SK-N-MC (cell line): ENCODE results near the gene PARD3B.

Experiments
- DNase-seq: peaks from one replicate; pipeline ENCODE4 v3.0.0-alpha.2; 2011; ENCODE audit warnings: low read depth, low spot score
- H3K27ac ChIP-seq: fragments of 200-600 bp; sonication (generic); 2 replicates; pipeline ENCODE4 v1.5.1; 2016; ENCODE audit warnings: mixed run types
- H3K36me3 ChIP-seq: fragments of 200-600 bp; sonication (generic); 2 replicates; pipeline ENCODE4 v1.6.1; 2017; ENCODE audit warnings: antibody characterized with exemption, low read length, mixed read lengths; ENCODE audit not compliant: insufficient read depth
- H3K4me3 ChIP-seq: fragments of 200-600 bp; sonication (generic); 2 replicates; pipeline ENCODE4 v1.5.1; 2016
- H3K9ac ChIP-seq: fragments of 200-600 bp; sonication (generic); 2 replicates; pipeline ENCODE4 v1.8.0; 2017; ENCODE audit warnings: mixed run types, mixed read lengths; ENCODE audit not compliant: insufficient read length
- H3K9me3 ChIP-seq: fragments of 200-600 bp; sonication (generic); 2 replicates; pipeline ENCODE4 v1.6.1; 2017; ENCODE audit warnings: low read depth, mild to moderate bottlenecking, antibody characterized with exemption, low read length, moderate library complexity, mixed read lengths
- EZH2 ChIP-seq: fragments of 200-600 bp; sonication (generic); IDR thresholded peaks from one replicate; pipeline ENCODE4 v1.6.1; 2017; ENCODE audit warnings: antibody characterized with exemption
- FOXP2 ChIP-seq: optimal IDR thresholded peaks from 2 replicates; pipeline ENCODE3; 2011; ENCODE audit warnings: mild to moderate bottlenecking, moderate library complexity; ENCODE audit not compliant: insufficient read depth; ENCODE audit errors: extremely low read length, control extremely low read depth
- POLR2AphosphoS5 ChIP-seq: IDR thresholded peaks from 2 replicates; pipeline ENCODE4 v1.6.1; 2012; ENCODE audit warnings: mild to moderate bottlenecking, low read depth, low read length, borderline replicate concordance

The PARD3B gene

DNA sequence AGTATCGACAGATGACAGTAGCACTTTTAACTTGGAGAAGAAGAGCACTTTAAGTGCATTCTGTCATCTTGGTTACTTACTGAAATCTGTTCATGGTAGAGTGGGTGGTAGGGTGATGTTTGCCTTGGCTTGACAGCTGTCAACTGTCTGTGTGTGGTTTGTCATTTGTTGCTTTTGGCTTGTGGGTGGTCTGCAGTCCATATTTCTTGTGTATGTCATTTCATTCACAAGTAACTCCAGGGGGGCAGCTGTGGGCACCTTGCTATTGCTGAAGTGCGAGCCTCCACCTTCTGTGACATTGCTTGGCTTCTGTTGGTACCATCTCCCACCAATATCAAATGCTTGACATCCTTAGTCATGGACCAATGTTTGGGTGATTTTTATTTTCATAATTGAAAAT is 825.5 kb downstream of the PARD3B start:
- TF ChIP-seq FOXP2 (no peak), POLR2AphosphoS5 (no peak), EZH2 (no peak)
- Histone ChIP-seq H3K9me3 (no peaks in the 10 kb centered on the region), H3K27ac (no peak overlapping the region), H3K9ac (no peak overlapping the region), H3K36me3 (no peaks in the 10 kb centered on the region), H3K4me3 (no peak overlapping the region)
- no peak for DNase-seq

DNA sequence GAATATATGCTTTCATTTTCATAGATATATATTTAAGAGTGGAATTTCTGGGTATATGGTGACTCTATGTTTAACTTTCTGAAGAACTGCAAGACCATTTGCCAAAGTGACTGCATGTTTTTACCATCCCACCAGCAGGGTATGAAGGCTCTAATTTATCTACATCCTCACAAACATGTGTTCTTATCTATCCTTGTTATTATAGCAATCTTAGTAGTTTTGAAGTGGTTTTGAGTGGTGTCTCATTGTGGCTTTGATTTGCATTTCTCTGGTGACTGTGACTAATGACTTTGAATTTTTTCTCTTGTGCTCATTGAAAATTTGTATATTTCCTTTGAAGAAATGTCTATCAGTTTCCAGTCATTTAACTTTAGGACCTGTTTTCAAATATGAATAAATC is 826.9 kb downstream of the PARD3B start:
- Histone ChIP-seq H3K4me3 (no peak overlapping the region), H3K9me3 (no peaks in the 10 kb centered on the region), H3K36me3 (no peaks in the 10 kb centered on the region), H3K27ac (no peak overlapping the region), H3K9ac (no peak overlapping the region)
- no peak for DNase-seq
- TF ChIP-seq POLR2AphosphoS5 = no peak
- no peak for TF ChIP-seq EZH2
- TF ChIP-seq FOXP2 = no peak

GRCh38 chr2:205375461-205376448 is 830.5 kb downstream of the PARD3B start:
- H3K9ac ChIP-seq = no peak overlapping the region
- no peak overlapping the region for H3K27ac ChIP-seq

DNA sequence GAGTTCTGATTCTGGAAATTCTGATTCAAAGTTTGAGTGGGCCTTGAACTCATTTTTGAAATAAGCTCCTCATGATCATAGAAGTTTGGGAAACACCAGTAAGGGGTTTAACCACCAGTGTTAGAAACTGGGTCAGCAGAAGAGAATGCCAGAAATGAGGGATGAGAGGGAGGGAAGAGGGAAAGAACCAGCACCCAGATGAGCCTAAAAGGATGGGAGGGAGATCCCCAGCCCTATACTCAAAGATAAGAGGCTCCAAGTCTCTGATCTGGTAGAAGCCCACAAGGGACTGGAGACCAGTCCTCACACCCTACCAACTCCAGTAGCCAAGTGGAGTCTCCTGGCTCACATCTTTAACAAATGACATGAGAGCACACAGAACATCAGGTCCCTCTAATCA is 832.0 kb downstream of the PARD3B start:
- Histone ChIP-seq H3K9me3 (no peaks in the 10 kb centered on the region; the same call in 1 of the 2 replicates), H3K9ac (no peak overlapping the region), H3K27ac (no peak overlapping the region), H3K36me3 (no peaks in the 10 kb centered on the region), H3K4me3 (no peak overlapping the region)
- TF ChIP-seq FOXP2 (no peak), EZH2 (no peak), POLR2AphosphoS5 (no peak)
- no peak for DNase-seq

More at GRCh38 chr2:205375461-205376448, 830.5 kb downstream of the PARD3B start:
- no peak for DNase-seq
- no peak overlapping the region for H3K4me3 ChIP-seq
- no peaks in the 10 kb centered on the region for H3K36me3 ChIP-seq
- H3K9me3 ChIP-seq = no peaks in the 10 kb centered on the region
- TF ChIP-seq POLR2AphosphoS5 (no peak), FOXP2 (no peak), EZH2 (no peak)

- Histone ChIP-seq H3K36me3 (no peaks in the 10 kb centered on the region), H3K4me3 (no peak overlapping the region), H3K27ac (no peak overlapping the region), H3K9ac (no peak overlapping the region), H3K9me3 (no peaks in the 10 kb centered on the region; the same call in 1 of the 2 replicates)
- DNase-seq = no peak
- TF ChIP-seq POLR2AphosphoS5 (no peak), EZH2 (no peak), FOXP2 (no peak)
Measured at GRCh38 chr2:205383601-205384000, 838.3 kb downstream of the PARD3B start.

DNA sequence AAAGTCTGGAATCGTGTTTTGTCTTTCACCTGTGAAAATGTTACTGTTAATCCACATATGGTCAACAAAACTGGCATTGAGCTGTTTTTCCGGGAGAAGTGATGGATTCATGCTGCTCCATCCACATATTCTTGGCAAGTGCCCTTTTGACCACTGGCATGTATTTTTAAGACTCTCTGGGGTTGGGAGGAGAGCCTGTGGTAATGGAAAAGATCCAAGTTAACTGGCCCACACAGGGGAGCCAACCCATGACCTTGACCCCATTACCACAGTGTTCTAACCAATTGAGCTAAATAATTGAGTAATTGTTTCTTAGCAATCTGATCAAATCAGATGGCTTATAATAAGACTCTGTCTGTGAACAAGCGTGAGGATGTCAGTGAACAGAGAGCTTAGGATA is 840.8 kb downstream of the PARD3B start:
- H3K27ac ChIP-seq = no peak overlapping the region
- DNase-seq = no peak
- no peaks in the 10 kb centered on the region; the same call in 1 of the 2 replicates for H3K9me3 ChIP-seq
- H3K9ac ChIP-seq = no peak overlapping the region
- H3K4me3 ChIP-seq = no peak overlapping the region
- no peaks in the 10 kb centered on the region for H3K36me3 ChIP-seq
- no peak for TF ChIP-seq POLR2AphosphoS5
- no peak for TF ChIP-seq FOXP2
- TF ChIP-seq EZH2 = no peak

- H3K27ac ChIP-seq = no peak overlapping the region
- no peak overlapping the region for H3K9ac ChIP-seq
- H3K4me3 ChIP-seq = no peak overlapping the region
- TF ChIP-seq EZH2 = no peak
- no peak for TF ChIP-seq POLR2AphosphoS5
- no peak for TF ChIP-seq FOXP2
- no peak for DNase-seq
- no peaks in the 10 kb centered on the region for H3K9me3 ChIP-seq
- H3K36me3 ChIP-seq = no peaks in the 10 kb centered on the region
Measured at GRCh38 chr2:205387350-205388055, 842.2 kb downstream of the PARD3B start.

GRCh38 chr2:205390866-205391265 is 845.6 kb downstream of the PARD3B start:
- H3K36me3 ChIP-seq = no peaks in the 10 kb centered on the region
- H3K4me3 ChIP-seq = no peak overlapping the region
- DNase-seq = no peak
- H3K9ac ChIP-seq = no peak overlapping the region
- no peak overlapping the region for H3K27ac ChIP-seq
- no peak for TF ChIP-seq EZH2
- no peak for TF ChIP-seq FOXP2
- TF ChIP-seq POLR2AphosphoS5 = no peak
- H3K9me3 ChIP-seq = no peaks in the 10 kb centered on the region
